SK-N-SH (cell line): ENCODE data around the gene MARF1. TPM values are rescaled to one million over a fixed set of nuclear protein-coding genes. Genes with fewer than 3 reads are reported as not detected.

Experiments
- CTCF ChIA-PET: fragments of 300-600, 350-600 bp; formaldehyde crosslinking; extraction: SDS; loops from one replicate; lab custom pipeline; 2021; lab: Yijun Ruan, JAX
- POLR2A ChIA-PET: fragments of 350-600 bp; sonication (Branson Sonifier 250); formaldehyde crosslinking; extraction: SDS; loops from one replicate; lab custom pipeline; 2020; ENCODE audit warnings: antibody characterized with exemption, inconsistent platforms; lab: Yijun Ruan, JAX
- DNase-seq: peaks from one replicate; pipeline ENCODE4 v3.0.0; 2012
- H2AFZ ChIP-seq: fragments of 200-600 bp; sonication (generic); 2 replicates; pipeline ENCODE4 v1.8.1; 2016; ENCODE audit warnings: antibody characterized with exemption, mild to moderate bottlenecking, low read depth
- H3F3A ChIP-seq: fragments of 200-600 bp; sonication (generic); replicated peaks from 2 replicates; pipeline ENCODE3; 2016; ENCODE audit warnings: antibody characterized with exemption, mild to moderate bottlenecking; ENCODE audit not compliant: insufficient read depth
- H3K27ac ChIP-seq, 2 experiments: fragments of 200-500 bp in 1 of 2; fragments of 200-600 bp in 1 of 2; sonication (Bioruptor generic) in 1 of 2; sonication (generic), shearing (Covaris generic) in 1 of 2; 2 replicates each; pipeline versions ENCODE4 v1.5.1 to v1.6.1; 2014 to 2016; ENCODE audit warnings: low read depth in 2 of 2, inconsistent platforms in 1 of 2, low read length in 1 of 2, mild to moderate bottlenecking in 1 of 2, mixed read lengths in 1 of 2
- H3K27me3 ChIP-seq: fragments of 200-600 bp; sonication (generic), shearing (Covaris generic); 2 replicates; pipeline ENCODE4 v1.6.1; 2016; ENCODE audit warnings: mixed run types; ENCODE audit not compliant: insufficient read depth
- H3K36me3 ChIP-seq, 2 experiments: fragments of 200-500 bp in 1 of 2; fragments of 200-600 bp in 1 of 2; sonication (Bioruptor generic) in 1 of 2; sonication (generic) in 1 of 2; replicated peaks in 1 of 2; 2 replicates each; pipeline versions ENCODE3 to v1.5.1; 2014 to 2016; ENCODE audit warnings: low read length in 1 of 2, mild to moderate bottlenecking in 1 of 2; ENCODE audit not compliant: insufficient read depth in 2 of 2, control insufficient read depth in 1 of 2
- H3K4me1 ChIP-seq, 2 experiments: fragments of 200-500 bp in 1 of 2; fragments of 200-600 bp in 1 of 2; sonication (Bioruptor generic) in 1 of 2; sonication (generic), shearing (Covaris generic) in 1 of 2; 2 replicates each; pipeline versions ENCODE4 v1.5.1 to v1.6.1; 2014 to 2016; ENCODE audit warnings: low read depth in 1 of 2, low read length in 1 of 2, mixed run types in 1 of 2; ENCODE audit not compliant: insufficient read depth in 2 of 2, control insufficient read depth in 1 of 2
- H3K4me2 ChIP-seq: fragments of 200-600 bp; sonication (generic), shearing (Covaris generic); 2 replicates; pipeline ENCODE4 v1.6.1; 2017; ENCODE audit warnings: mixed run types
- H3K4me3 ChIP-seq, 2 experiments: fragments of 200-500 bp in 1 of 2; fragments of 200-600 bp in 1 of 2; sonication (Bioruptor generic) in 1 of 2; sonication (generic), shearing (Covaris generic) in 1 of 2; 2 replicates each; pipeline versions ENCODE4 v1.5.1 to v1.8.1; 2014 to 2016; ENCODE audit warnings: low read depth in 2 of 2, inconsistent platforms in 1 of 2, low read length in 1 of 2, mild to moderate bottlenecking in 1 of 2, mixed read lengths in 1 of 2, moderate library complexity in 1 of 2
- H3K79me2 ChIP-seq: fragments of 200-600 bp; sonication (generic); 2 replicates; pipeline ENCODE4 v1.8.1; 2017; ENCODE audit warnings: mild to moderate bottlenecking; ENCODE audit not compliant: insufficient read depth
- H3K9ac ChIP-seq: fragments of 200-600 bp; sonication (generic); 2 replicates; pipeline ENCODE4 v1.6.1; 2017; ENCODE audit warnings: mixed run types
- H3K9me2 ChIP-seq: fragments of 200-600 bp; sonication (generic); 2 replicates; pipeline ENCODE4 v1.6.1; 2017; ENCODE audit warnings: mixed run types
- H3K9me3 ChIP-seq: fragments of 200-600 bp; sonication (generic); 2 replicates; pipeline ENCODE4 v1.6.1; 2017; ENCODE audit warnings: mixed run types, mild to moderate bottlenecking, moderate library complexity
- H4K20me1 ChIP-seq: fragments of 200-600 bp; sonication (generic); 2 replicates; pipeline ENCODE4 v1.6.1; 2017; ENCODE audit warnings: mild to moderate bottlenecking, mixed run types; ENCODE audit not compliant: insufficient read depth
- CHD2 ChIP-seq: fragments of 150-350 bp; IDR thresholded peaks from 2 replicates; pipeline ENCODE4 v1.6.1; 2018; ENCODE audit warnings: low read length; ENCODE audit not compliant: partially characterized antibody
- CTCF ChIP-seq: fragments of 200-600 bp; sonication (generic); IDR thresholded peaks from 2 replicates; pipeline ENCODE4 v1.6.1; 2017; ENCODE audit warnings: antibody characterized with exemption, mild to moderate bottlenecking, moderate library complexity
- ELF1 ChIP-seq: IDR thresholded peaks from 2 replicates; pipeline ENCODE4 v1.4.0; 2012
- EZH2phosphoT487 ChIP-seq: fragments of 200-600 bp; sonication (generic); IDR thresholded peaks from 2 replicates; pipeline ENCODE4 v1.6.1; 2017; ENCODE audit warnings: low read depth, mixed run types, mild to moderate bottlenecking, antibody characterized with exemption, moderate library complexity, borderline replicate concordance
- FOSL2 ChIP-seq: IDR thresholded peaks from 2 replicates; pipeline ENCODE4 v1.4.0; 2012; ENCODE audit warnings: low read depth, mild to moderate bottlenecking, moderate library complexity, borderline replicate concordance
- GABPA ChIP-seq: IDR thresholded peaks from 2 replicates; pipeline ENCODE4 v1.4.0; 2012; ENCODE audit warnings: low read depth, mild to moderate bottlenecking
- GATA2 ChIP-seq: sonication (generic); formaldehyde crosslinking; IDR thresholded peaks from 2 replicates; pipeline ENCODE4 v1.5.0; 2020; ENCODE audit warnings: mild to moderate bottlenecking, missing genetic modification reagents
- IRF3 ChIP-seq: fragments of 150-350 bp; IDR thresholded peaks from 2 replicates; pipeline ENCODE4 v1.6.1; 2016; ENCODE audit warnings: mild to moderate bottlenecking, low read depth, low read length
- MAX ChIP-seq: IDR thresholded peaks from 2 replicates; pipeline ENCODE4 v1.4.0; 2012; ENCODE audit warnings: low read depth
- MEF2A ChIP-seq: IDR thresholded peaks from 2 replicates; pipeline ENCODE4 v1.4.0; 2012; ENCODE audit warnings: low read depth, borderline replicate concordance
- MXI1 ChIP-seq: IDR thresholded peaks from 2 replicates; pipeline ENCODE4 v1.6.1; 2012; ENCODE audit warnings: mild to moderate bottlenecking, low read depth, low read length, improper control_type of control experiment
- NFIC ChIP-seq: IDR thresholded peaks from 2 replicates; pipeline ENCODE4 v1.4.0; 2012; ENCODE audit warnings: borderline replicate concordance
- REST ChIP-seq: IDR thresholded peaks from 2 replicates; pipeline ENCODE4 v1.6.1; 2012; ENCODE audit warnings: mild to moderate bottlenecking, low read depth, low read length, moderate library complexity
- SIN3A ChIP-seq: IDR thresholded peaks from 2 replicates; pipeline ENCODE4 v1.6.1; 2012; ENCODE audit warnings: low read depth, mild to moderate bottlenecking, low read length, moderate library complexity, borderline replicate concordance
- TAF1 ChIP-seq: IDR thresholded peaks from 2 replicates; pipeline ENCODE4 v1.6.1; 2012; ENCODE audit warnings: low read depth, mild to moderate bottlenecking, low read length, moderate library complexity, borderline replicate concordance
- TCF12 ChIP-seq: IDR thresholded peaks from 2 replicates; pipeline ENCODE4 v1.4.0; 2012
- USF1 ChIP-seq: IDR thresholded peaks from 2 replicates; pipeline ENCODE4 v1.4.0; 2012; ENCODE audit warnings: low read depth, borderline replicate concordance
- polyA plus RNA-seq, 3 experiments: library from polyadenylated mRNA; depleted of rRNA; stranded (reverse); fragments of >200 nt; gene quantifications; 2 replicates each; pipeline ENCODE4 v1.2.3, GENCODE V29; 2012

Gene MARF1
- polyA plus RNA-seq, 1 of the 3 experiments (the other 2 are of a cell fraction), result 10.3 TPM

GRCh38 chr16:15665107-15665506 lies 22.2 kb upstream of the MARF1 start:
- Histone ChIP-seq H3K27ac (no peak overlapping the region), H2AFZ (no peak overlapping the region), H3K79me2 (peaks cover 61% of the 10 kb centered on the region), H3K27me3 (no peaks in the 10 kb centered on the region), H3K4me2 (no peak overlapping the region), H3K4me1 (no peaks in the 10 kb centered on the region), H4K20me1 (0 out of 2 replicates have a peak, but pooled peaks cover 3% of the 10 kb centered on the region), H3K4me3 (no peak overlapping the region), H3K36me3 (peaks cover 8 to 28% of the 10 kb centered on the region in 2 experiments), H3K9me2 (no peaks in the 10 kb centered on the region), H3K9me3 (no peaks in the 10 kb centered on the region), H3K9ac (no peak overlapping the region), H3F3A (no peaks in the 10 kb centered on the region)
- TF ChIP-seq SIN3A, result no peak
- TF ChIP-seq MEF2A, result no peak
- no peak for TF ChIP-seq TCF12
- TF ChIP-seq MAX, result no peak
- no peak for TF ChIP-seq USF1
- TF ChIP-seq IRF3, result no peak
- TF ChIP-seq TAF1, result no peak
- TF ChIP-seq EZH2phosphoT487, result no peak
- no peak for TF ChIP-seq NFIC
- no peak for TF ChIP-seq ELF1
- TF ChIP-seq MXI1, result no peak
- no peak for TF ChIP-seq GABPA
- no peak for TF ChIP-seq CTCF
- no peak for TF ChIP-seq REST
- no peak for TF ChIP-seq GATA2 (CRISPR knock-in tag)
- no peak for TF ChIP-seq FOSL2
- no peak for TF ChIP-seq CHD2
- ChIA-PET POLR2A (no interaction called here), CTCF (interaction anchor here (1.8 kb wide), 1 partner anchor 22 kb away, joined by 4 read pairs; the partner anchor contains the start of gene MARF1)
- no peak for DNase-seq
